ENCODE data around the gene CLIP1. TPM values are rescaled to one million over a fixed set of nuclear protein-coding genes. Genes with fewer than 3 reads are reported as not detected.
A peak's percentile ranks its signal among the peaks of the same experiment; 100 is the strongest.

CLIP1 gene
- total RNA-seq, 4 donors from 2014 or later: 55.7 to 167 (median 86.0) TPM

GRCh38 chr12:122333142-122334087 lies 89.1 kb downstream of the CLIP1 start:
- DNase-seq: no peak
- TF ChIP-seq CTCF (IDR thresholded peaks at IDR 0.05): no peak
- TF ChIP-seq POLR2A (IDR thresholded peaks at IDR 0.05): no peak
- Histone ChIP-seq H3K27me3 (no peaks in the 10 kb centered on the region), H3K27ac (no peak overlapping the region), H3K36me3 (peaks cover 0 to 76% (median 3%) of the 10 kb centered on the region in 3 donors), H3K9me3 (no peaks in the 10 kb centered on the region), H3K4me1 (no peaks in the 10 kb centered on the region), H3K4me3 (no peak overlapping the region)

- Histone ChIP-seq H3K9me3 (no peaks in the 10 kb centered on the region), H3K4me1 (no peaks in the 10 kb centered on the region), H3K27ac (peak overlapping the region in 1 of 4 donors; percentile 4), H3K4me3 (no peak overlapping the region), H3K27me3 (no peaks in the 10 kb centered on the region), H3K36me3 (peaks cover 0 to 88% (median 0%) of the 10 kb centered on the region in 3 donors)
- TF ChIP-seq CTCF (IDR thresholded peaks at IDR 0.05) (no peak), POLR2A (IDR thresholded peaks at IDR 0.05) (no peak)
- DNase-seq: no peak
These were observed 94.7 kb downstream of the CLIP1 start for GRCh38 chr12:122327494-122328385.

- TF ChIP-seq POLR2A (IDR thresholded peaks at IDR 0.05) (no peak), CTCF (IDR thresholded peaks at IDR 0.05) (no peak)
- DNase-seq: no peak
- no peaks in the 10 kb centered on the region for H3K9me3 ChIP-seq
- no peaks in the 10 kb centered on the region for H3K4me1 ChIP-seq
- no peak overlapping the region for H3K27ac ChIP-seq
- peaks cover 0 to 87% (median 0%) of the 10 kb centered on the region in 3 donors for H3K36me3 ChIP-seq
- H3K4me3 ChIP-seq: no peak overlapping the region
- H3K27me3 ChIP-seq: no peaks in the 10 kb centered on the region
These were observed 95.5 kb downstream of the CLIP1 start for GRCh38 chr12:122327014-122327413.

GRCh38 chr12:122326586-122326985 lies 95.9 kb downstream of the CLIP1 start:
- Histone ChIP-seq H3K4me1 (no peaks in the 10 kb centered on the region), H3K27me3 (no peaks in the 10 kb centered on the region), H3K27ac (peak overlapping the region in 1 of 4 donors; percentile 17), H3K9me3 (no peaks in the 10 kb centered on the region), H3K4me3 (no peak overlapping the region), H3K36me3 (peaks cover 0 to 84% (median 0%) of the 10 kb centered on the region in 3 donors)
- TF ChIP-seq CTCF (IDR thresholded peaks at IDR 0.05) (no peak), POLR2A (IDR thresholded peaks at IDR 0.05) (no peak)
- no peak for DNase-seq

GRCh38 chr12:122323311-122324019 lies 99.0 kb downstream of the CLIP1 start:
- peaks cover 0 to 75% (median 0%) of the 10 kb centered on the region in 3 donors for H3K36me3 ChIP-seq
- H3K27me3 ChIP-seq: no peaks in the 10 kb centered on the region
- H3K4me1 ChIP-seq: no peaks in the 10 kb centered on the region
- H3K4me3 ChIP-seq: no peak overlapping the region
- no peak overlapping the region for H3K27ac ChIP-seq
- no peak for DNase-seq
- no peaks in the 10 kb centered on the region for H3K9me3 ChIP-seq
- TF ChIP-seq POLR2A (IDR thresholded peaks at IDR 0.05) (no peak), CTCF (IDR thresholded peaks at IDR 0.05) (no peak)

All from Peyer's patch (tissue), 4 donors.